IMR-90 (cell line): ENCODE measurements around the gene MEF2B.

Source experiments
- BHLHE40 ChIP-seq: fragments of 150-350 bp; IDR thresholded peaks from 2 replicates; pipeline ENCODE4 v1.6.1; 2016; ENCODE audit warnings: mild to moderate bottlenecking, low read depth, low read length
- CTCF ChIP-seq: conservative IDR thresholded peaks from 2 replicates; pipeline ENCODE4 v1.5.1; 2012; ENCODE audit warnings: mild to moderate bottlenecking, low read depth, low read length, improper control_type of control experiment
- MAFK ChIP-seq: IDR thresholded peaks from 2 replicates; pipeline ENCODE4 v1.6.1; 2012; ENCODE audit warnings: low read depth, low read length, improper control_type of control experiment
- MAZ ChIP-seq: IDR thresholded peaks from 2 replicates; pipeline ENCODE4 v1.6.1; 2012; ENCODE audit warnings: low read depth, mild to moderate bottlenecking, low read length, improper control_type of control experiment, moderate library complexity, borderline replicate concordance
- MXI1 ChIP-seq: IDR thresholded peaks from 2 replicates; pipeline ENCODE4 v1.6.1; 2012; ENCODE audit warnings: low read depth, mild to moderate bottlenecking, low read length, moderate library complexity, borderline replicate concordance
- NFE2L2 ChIP-seq: fragments of 150-350 bp; IDR thresholded peaks from 2 replicates; pipeline ENCODE4 v1.6.1; 2016; ENCODE audit warnings: low read depth, mild to moderate bottlenecking, low read length
- POLR2A ChIP-seq: IDR thresholded peaks from 2 replicates; pipeline ENCODE4 v1.6.1; 2012; ENCODE audit warnings: mild to moderate bottlenecking, low read depth, low read length
- RAD21 ChIP-seq: IDR thresholded peaks from 2 replicates; pipeline ENCODE4 v1.6.1; 2012; ENCODE audit warnings: low read length, improper control_type of control experiment
- RCOR1 ChIP-seq: IDR thresholded peaks from 2 replicates; pipeline ENCODE4 v1.6.1; 2012; ENCODE audit warnings: mild to moderate bottlenecking, low read length, improper control_type of control experiment; ENCODE audit not compliant: insufficient replicate concordance
- RFX5 ChIP-seq: IDR thresholded peaks from 2 replicates; pipeline ENCODE4 v1.8.0; 2012; ENCODE audit warnings: low read depth, mild to moderate bottlenecking, low read length, moderate library complexity
- SMC3 ChIP-seq: fragments of 150-350 bp; IDR thresholded peaks from 2 replicates; pipeline ENCODE4 v1.6.1; 2016; ENCODE audit warnings: low read depth, mild to moderate bottlenecking, antibody characterized with exemption, low read length, moderate library complexity
- USF2 ChIP-seq: fragments of 150-350 bp; IDR thresholded peaks from 2 replicates; pipeline ENCODE4 v1.6.1; 2017; ENCODE audit warnings: mild to moderate bottlenecking, antibody characterized with exemption, low read length, low read depth
- TF ChIP-seq, protein P1 (sequence below): fragments of 150-350 bp; IDR thresholded peaks from 2 replicates; pipeline ENCODE4 v1.6.1; 2016; ENCODE audit warnings: low read depth, mild to moderate bottlenecking, low read length, moderate library complexity, borderline replicate concordance

- TF ChIP-seq CTCF (no peak), USF2 (no peak), BHLHE40 (no peak), RFX5 (no peak), RAD21 (no peak), POLR2A (no peak), NFE2L2 (no peak), SMC3 (no peak), RCOR1 (no peak), MXI1 (no peak), MAZ (no peak), MAFK (no peak)
- TF ChIP-seq, protein P1, sequence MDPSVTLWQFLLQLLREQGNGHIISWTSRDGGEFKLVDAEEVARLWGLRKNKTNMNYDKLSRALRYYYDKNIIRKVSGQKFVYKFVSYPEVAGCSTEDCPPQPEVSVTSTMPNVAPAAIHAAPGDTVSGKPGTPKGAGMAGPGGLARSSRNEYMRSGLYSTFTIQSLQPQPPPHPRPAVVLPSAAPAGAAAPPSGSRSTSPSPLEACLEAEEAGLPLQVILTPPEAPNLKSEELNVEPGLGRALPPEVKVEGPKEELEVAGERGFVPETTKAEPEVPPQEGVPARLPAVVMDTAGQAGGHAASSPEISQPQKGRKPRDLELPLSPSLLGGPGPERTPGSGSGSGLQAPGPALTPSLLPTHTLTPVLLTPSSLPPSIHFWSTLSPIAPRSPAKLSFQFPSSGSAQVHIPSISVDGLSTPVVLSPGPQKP: no peak
Observed at GRCh38 chr19:19109601-19110000, 60.5 kb downstream of the MEF2B start.
